ENCODE results near the gene TPSAB1. TPM values are rescaled to one million over a fixed set of nuclear protein-coding genes. Genes with fewer than 3 reads are reported as not detected.

The TPSAB1 gene
- total and polyA plus RNA-seq, 4 donors: 10.1 to 129 (median 89.3) TPM; not detected in 1

DNA sequence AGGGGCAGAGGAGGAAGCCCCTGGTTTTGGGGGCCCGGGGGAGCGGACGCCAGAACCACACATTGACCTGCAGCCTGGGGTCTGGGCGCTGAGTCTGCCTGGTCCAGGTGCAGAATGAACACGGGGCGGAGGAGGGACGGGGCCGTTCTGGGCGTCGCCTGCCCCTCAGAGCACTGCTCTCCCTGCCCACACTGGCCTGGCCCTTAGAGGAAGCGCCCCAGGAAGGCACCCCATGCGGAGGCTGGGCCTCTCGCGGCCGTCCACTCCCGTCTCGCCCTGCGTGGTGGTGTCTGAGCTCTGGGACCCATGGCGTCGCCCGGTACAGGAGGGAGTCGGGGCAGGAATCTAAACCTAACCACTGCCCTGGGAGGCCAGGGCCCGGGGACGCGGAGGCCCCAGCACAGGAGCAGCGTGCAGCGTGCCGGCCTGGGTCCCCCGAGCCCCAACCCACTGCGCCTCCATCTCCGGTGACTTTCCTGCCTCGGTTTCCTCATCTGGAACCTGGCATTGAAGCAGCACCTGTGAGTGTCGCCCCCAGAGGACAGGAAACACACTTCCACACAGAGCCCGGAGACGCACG lies 19.7 kb downstream of the TPSAB1 start:
- H3K27me3 ChIP-seq (ENCODE audit: control insufficient read depth in 3 of 3, insufficient read depth in 3 of 3, low read length in 2 of 3): peaks cover 6 to 40% (median 17%) of the 10 kb centered on the region in 3 donors

DNA sequence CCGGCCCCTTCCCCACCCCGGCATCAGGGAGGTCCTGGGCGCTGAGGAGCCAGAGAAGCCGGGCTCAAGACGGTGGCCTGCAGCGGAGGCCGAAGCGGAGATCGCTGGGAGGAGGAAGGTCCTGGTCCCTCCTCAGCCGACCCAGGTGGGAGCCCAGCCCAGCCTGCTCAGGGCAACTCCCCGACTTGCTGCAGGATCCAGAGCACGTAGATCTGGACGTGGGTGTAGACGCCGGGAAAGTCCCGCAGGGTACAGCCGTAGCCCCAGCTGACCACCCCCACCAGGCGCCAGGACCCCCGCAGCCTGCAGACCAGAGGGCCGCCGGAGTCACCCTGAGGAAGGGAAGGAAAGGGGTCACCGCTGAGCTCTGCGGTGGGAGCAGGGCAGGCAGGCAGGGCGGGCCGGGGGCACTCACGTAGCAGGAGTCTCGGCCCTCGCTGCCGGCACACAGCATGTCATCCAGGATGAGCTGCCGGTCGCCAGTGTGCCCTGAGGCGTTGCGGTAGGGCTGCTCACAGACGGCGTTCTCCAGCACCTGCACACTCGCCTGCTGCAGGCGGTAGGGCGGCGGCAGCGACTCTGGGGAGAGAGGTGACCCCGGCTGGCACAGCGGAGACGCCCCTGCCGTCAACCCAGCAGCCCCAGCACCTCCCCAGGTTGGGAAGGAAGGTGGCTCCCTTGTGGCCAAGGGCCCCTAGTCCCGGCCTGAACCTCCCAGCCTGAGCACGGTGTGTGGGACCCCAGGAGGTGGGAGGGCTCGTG lies 20.8 kb downstream of the TPSAB1 start:
- Histone ChIP-seq H3K27ac (ENCODE audit: low read depth in 1 of 2, low read length in 1 of 2) (no peak overlapping the region), H3K4me1 (ENCODE audit: control insufficient read depth in 5 of 5, insufficient read depth in 5 of 5, low read length in 5 of 5) (peaks cover 0 to 7% (median 0%) of the 10 kb centered on the region in 5 donors), H3K4me3 (no peak overlapping the region), H3K27me3 (ENCODE audit: control insufficient read depth in 3 of 3, insufficient read depth in 3 of 3, low read length in 2 of 3) (peaks cover 6 to 40% (median 17%) of the 10 kb centered on the region in 3 donors), H3K36me3 (ENCODE audit: control insufficient read depth in 4 of 4, insufficient read depth in 4 of 4, low read length in 4 of 4) (no peaks in the 10 kb centered on the region), H3K9me3 (ENCODE audit: control insufficient read depth in 4 of 4, insufficient read depth in 3 of 4, low read length in 3 of 4) (peaks cover 0 to 11% (median 0%) of the 10 kb centered on the region in 4 donors), H3K9ac (ENCODE audit: insufficient read depth in 1 of 2, low read length in 2 of 2) (no peak overlapping the region)
- WGBS, 2 donors: 11 to 16% methylated on average over 44 to 47 of the region's 47 CpGs
- no peak for DNase-seq
- no peak for ATAC-seq (ENCODE audit: insufficient read depth, low FRiP score)
- TF ChIP-seq, protein P1, sequence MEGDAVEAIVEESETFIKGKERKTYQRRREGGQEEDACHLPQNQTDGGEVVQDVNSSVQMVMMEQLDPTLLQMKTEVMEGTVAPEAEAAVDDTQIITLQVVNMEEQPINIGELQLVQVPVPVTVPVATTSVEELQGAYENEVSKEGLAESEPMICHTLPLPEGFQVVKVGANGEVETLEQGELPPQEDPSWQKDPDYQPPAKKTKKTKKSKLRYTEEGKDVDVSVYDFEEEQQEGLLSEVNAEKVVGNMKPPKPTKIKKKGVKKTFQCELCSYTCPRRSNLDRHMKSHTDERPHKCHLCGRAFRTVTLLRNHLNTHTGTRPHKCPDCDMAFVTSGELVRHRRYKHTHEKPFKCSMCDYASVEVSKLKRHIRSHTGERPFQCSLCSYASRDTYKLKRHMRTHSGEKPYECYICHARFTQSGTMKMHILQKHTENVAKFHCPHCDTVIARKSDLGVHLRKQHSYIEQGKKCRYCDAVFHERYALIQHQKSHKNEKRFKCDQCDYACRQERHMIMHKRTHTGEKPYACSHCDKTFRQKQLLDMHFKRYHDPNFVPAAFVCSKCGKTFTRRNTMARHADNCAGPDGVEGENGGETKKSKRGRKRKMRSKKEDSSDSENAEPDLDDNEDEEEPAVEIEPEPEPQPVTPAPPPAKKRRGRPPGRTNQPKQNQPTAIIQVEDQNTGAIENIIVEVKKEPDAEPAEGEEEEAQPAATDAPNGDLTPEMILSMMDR (IDR thresholded peaks at IDR 0.05; ENCODE audit: control extremely low read depth, extremely low read depth): no peak

More for the DNA sequence above, 19.7 kb downstream of the TPSAB1 start:
- Histone ChIP-seq H3K4me1 (ENCODE audit: control insufficient read depth in 5 of 5, insufficient read depth in 5 of 5, low read length in 5 of 5) (peaks cover 0 to 7% (median 0%) of the 10 kb centered on the region in 5 donors), H3K36me3 (ENCODE audit: control insufficient read depth in 4 of 4, insufficient read depth in 4 of 4, low read length in 4 of 4) (no peaks in the 10 kb centered on the region), H3K9me3 (ENCODE audit: control insufficient read depth in 4 of 4, insufficient read depth in 3 of 4, low read length in 3 of 4) (peaks cover 0 to 11% (median 0%) of the 10 kb centered on the region in 4 donors), H3K27ac (ENCODE audit: low read depth in 1 of 2, low read length in 1 of 2) (no peak overlapping the region), H3K9ac (ENCODE audit: insufficient read depth in 1 of 2, low read length in 2 of 2) (no peak overlapping the region), H3K4me3 (no peak overlapping the region)
- TF ChIP-seq, protein P1 (IDR thresholded peaks at IDR 0.05; ENCODE audit: control extremely low read depth, extremely low read depth): no peak
- ATAC-seq (ENCODE audit: insufficient read depth, low FRiP score) (no peak), DNase-seq (no peak)
- WGBS, 2 donors: 65 to 73% methylated on average over 36 of the region's 36 CpGs

GRCh38 chr16:1262210-1262845 lies 21.8 kb downstream of the TPSAB1 start:
- Histone ChIP-seq H3K27ac (ENCODE audit: low read depth in 1 of 2, low read length in 1 of 2) (no peak overlapping the region), H3K36me3 (ENCODE audit: control insufficient read depth in 4 of 4, insufficient read depth in 4 of 4, low read length in 4 of 4) (no peaks in the 10 kb centered on the region), H3K4me1 (ENCODE audit: control insufficient read depth in 5 of 5, insufficient read depth in 5 of 5, low read length in 5 of 5) (peaks cover 0 to 7% (median 0%) of the 10 kb centered on the region in 5 donors), H3K9me3 (ENCODE audit: control insufficient read depth in 4 of 4, insufficient read depth in 3 of 4, low read length in 3 of 4) (peaks cover 0 to 15% (median 0%) of the 10 kb centered on the region in 4 donors), H3K4me3 (no peak overlapping the region), H3K9ac (ENCODE audit: insufficient read depth in 1 of 2, low read length in 2 of 2) (no peak overlapping the region), H3K27me3 (ENCODE audit: control insufficient read depth in 3 of 3, insufficient read depth in 3 of 3, low read length in 2 of 3) (peaks cover 6 to 40% (median 17%) of the 10 kb centered on the region in 3 donors)
- ATAC-seq (ENCODE audit: insufficient read depth, low FRiP score) (no peak), DNase-seq (no peak)
- 85 to 87% methylated on average over 32 of the region's 32 CpGs for WGBS, 2 donors
- TF ChIP-seq, protein P1 (IDR thresholded peaks at IDR 0.05; ENCODE audit: control extremely low read depth, extremely low read depth): no peak
